IMR-90 (cell line): ENCODE results near the gene CCDC138. TPM values are rescaled to one million over a fixed set of nuclear protein-coding genes. Genes with fewer than 3 reads are reported as not detected.
A peak's percentile ranks its signal among the peaks of the same experiment; 100 is the strongest.

ENCODE experiments used
- ATAC-seq: fragments of 200-7000 bp; cut with Tn5 transposase; 2 replicates; pipeline ENCODE4 v1.9.1; 2020; ENCODE audit warnings: low read depth, mild to moderate bottlenecking, moderate library complexity
- BruUV-seq: library from RNA; stranded (reverse); fragments of 400-500 nt; replicated peaks from 2 replicates; lab custom pipeline; 2021; lab: Mats Ljungman, UMichigan
- CTCF ChIA-PET: fragments of 300-600 bp; formaldehyde crosslinking; extraction: SDS; loops from one replicate; lab custom pipeline; 2021; ENCODE audit warnings: antibody characterized with exemption; lab: Yijun Ruan, JAX
- POLR2A ChIA-PET: fragments of 300-600 bp; sonication (Branson Sonifier 250); formaldehyde crosslinking; loops from one replicate; lab custom pipeline; 2022; ENCODE audit warnings: antibody characterized with exemption; ENCODE audit not compliant: unreplicated experiment; lab: Charles Lee
- DNase-seq: peaks from one replicate; pipeline ENCODE4 v3.0.0; 2013
- H2AFZ ChIP-seq: replicated peaks from 2 replicates; pipeline ENCODE3; 2013; ENCODE audit warnings: low read length, mild to moderate bottlenecking; ENCODE audit not compliant: poor library complexity
- H2AK5ac ChIP-seq: 2 replicates; pipeline ENCODE4 v1.6.1; 2013; ENCODE audit warnings: low read depth, low read length, inconsistent platforms
- H2AK9ac ChIP-seq: replicated peaks from 2 replicates; pipeline ENCODE3; 2013; ENCODE audit warnings: mild to moderate bottlenecking, low read depth, low read length, moderate library complexity; ENCODE audit not compliant: poor library complexity
- H2BK120ac ChIP-seq: 2 replicates; pipeline ENCODE4 v1.6.1; 2013; ENCODE audit warnings: low read depth, low read length, inconsistent platforms
- H2BK15ac ChIP-seq: 3 replicates; pipeline ENCODE4 v1.6.1; 2013; ENCODE audit warnings: low read depth, low read length, inconsistent platforms
- H2BK20ac ChIP-seq: 2 replicates; pipeline ENCODE4 v1.6.1; 2013; ENCODE audit warnings: low read depth, mild to moderate bottlenecking, inconsistent platforms, low read length, moderate library complexity
- H2BK5ac ChIP-seq: 2 replicates; pipeline ENCODE4 v1.6.1; 2013; ENCODE audit warnings: mild to moderate bottlenecking, low read depth, low read length, inconsistent platforms; ENCODE audit not compliant: poor library complexity, severe bottlenecking
- H3K14ac ChIP-seq: replicated peaks from 2 replicates; pipeline ENCODE4 v1.6.1; 2013; ENCODE audit warnings: low read depth, low read length, inconsistent platforms
- H3K18ac ChIP-seq: 2 replicates; pipeline ENCODE4 v1.6.1; 2013; ENCODE audit warnings: low read depth, low read length, control low read depth
- H3K23ac ChIP-seq: 2 replicates; pipeline ENCODE4 v1.6.1; 2013; ENCODE audit warnings: low read depth, low read length, inconsistent platforms
- H3K27ac ChIP-seq: 2 replicates; pipeline ENCODE4 v1.5.1; 2013; ENCODE audit warnings: mild to moderate bottlenecking, control low read depth, low read length; ENCODE audit not compliant: insufficient read depth
- H3K27me3 ChIP-seq: 2 replicates; pipeline ENCODE4 v1.6.1; 2013; ENCODE audit warnings: low read length; ENCODE audit not compliant: control insufficient read depth, insufficient read depth
- H3K36me3 ChIP-seq: 2 replicates; pipeline ENCODE4 v1.6.1; 2013; ENCODE audit warnings: low read length, mixed read lengths; ENCODE audit not compliant: control insufficient read depth, insufficient read depth
- H3K4ac ChIP-seq: 2 replicates; pipeline ENCODE4 v1.6.1; 2013; ENCODE audit warnings: low read depth, low read length, inconsistent platforms
- H3K4me1 ChIP-seq: 2 replicates; pipeline ENCODE4 v1.6.1; 2013; ENCODE audit warnings: low read length, mixed read lengths; ENCODE audit not compliant: control insufficient read depth, insufficient read depth
- H3K4me2 ChIP-seq: 2 replicates; pipeline ENCODE4 v1.6.1; 2013; ENCODE audit warnings: low read depth, mild to moderate bottlenecking, control low read depth, low read length, moderate library complexity
- H3K4me3 ChIP-seq: 2 replicates; pipeline ENCODE4 v1.5.1; 2013; ENCODE audit warnings: low read depth, mild to moderate bottlenecking, control low read depth, low read length, moderate library complexity; ENCODE audit not compliant: insufficient read depth
- H3K56ac ChIP-seq: 2 replicates; pipeline ENCODE4 v1.6.1; 2013; ENCODE audit warnings: low read length, inconsistent platforms; ENCODE audit not compliant: insufficient read depth; ENCODE audit errors: extremely low read depth
- H3K79me1 ChIP-seq, 2 experiments: 2 replicates each; pipeline ENCODE4 v1.6.1; 2013; ENCODE audit warnings: low read length in 2 of 2, inconsistent platforms in 1 of 2, low read depth in 1 of 2
- H3K9ac ChIP-seq: 2 replicates; pipeline ENCODE4 v1.6.1; 2013; ENCODE audit warnings: low read depth, low read length, control low read depth
- H3K9me1 ChIP-seq: 2 replicates; pipeline ENCODE4 v1.6.1; 2013; ENCODE audit warnings: low read length, inconsistent platforms; ENCODE audit not compliant: insufficient read depth
- H3K9me3 ChIP-seq: 2 replicates; pipeline ENCODE4 v1.6.1; 2013; ENCODE audit warnings: low read length; ENCODE audit not compliant: control insufficient read depth, insufficient read depth
- H4K20me1 ChIP-seq: 2 replicates; pipeline ENCODE4 v1.6.1; 2013; ENCODE audit warnings: low read length, inconsistent platforms; ENCODE audit not compliant: insufficient read depth
- H4K5ac ChIP-seq: 2 replicates; pipeline ENCODE4 v1.6.1; 2013; ENCODE audit warnings: mild to moderate bottlenecking, low read depth, low read length, control low read depth
- H4K8ac ChIP-seq, 2 experiments: 2 replicates each; pipeline ENCODE4 v1.6.1; 2013; ENCODE audit warnings: low read depth in 2 of 2, low read length in 2 of 2, control low read depth in 1 of 2, inconsistent platforms in 1 of 2
- H4K91ac ChIP-seq: 2 replicates; pipeline ENCODE4 v1.6.1; 2013; ENCODE audit warnings: low read depth, low read length, inconsistent platforms; ENCODE audit not compliant: insufficient read depth
- FOS ChIP-seq: fragments of 150-350 bp; IDR thresholded peaks from 2 replicates; pipeline ENCODE4 v1.6.1; 2016; ENCODE audit warnings: low read depth, low read length
- MAFK ChIP-seq: IDR thresholded peaks from 2 replicates; pipeline ENCODE4 v1.6.1; 2012; ENCODE audit warnings: low read depth, low read length, improper control_type of control experiment
- POLR2A ChIP-seq: IDR thresholded peaks from 2 replicates; pipeline ENCODE4 v1.6.1; 2012; ENCODE audit warnings: mild to moderate bottlenecking, low read depth, low read length
- RAD21 ChIP-seq: IDR thresholded peaks from 2 replicates; pipeline ENCODE4 v1.6.1; 2012; ENCODE audit warnings: low read length, improper control_type of control experiment
- RFX5 ChIP-seq: IDR thresholded peaks from 2 replicates; pipeline ENCODE4 v1.8.0; 2012; ENCODE audit warnings: low read depth, mild to moderate bottlenecking, low read length, moderate library complexity
- SMC3 ChIP-seq: fragments of 150-350 bp; IDR thresholded peaks from 2 replicates; pipeline ENCODE4 v1.6.1; 2016; ENCODE audit warnings: low read depth, mild to moderate bottlenecking, antibody characterized with exemption, low read length, moderate library complexity
- whole genome bisulfite sequencing, 2 experiments: methylation state at CpG; one replicate each; pipeline versions ENCODE4 v1.1.5 to v1.1.7; 2013; ENCODE audit warnings: missing lambda C conversion rate in 2 of 2; ENCODE audit not compliant: insufficient read length in 1 of 2; ENCODE audit errors: extremely low coverage in 2 of 2; 5-methylcytosine and 5-hydroxymethylcytosine counted together
- dilution Hi-C: fragments of 300-500 bp; cut with HindIII; formaldehyde crosslinking; loops from one replicate; pipeline ENCODE4 v1.14.3; 2018; ENCODE audit warnings: low sequenced_read_pairs; ENCODE audit not compliant: unreplicated experiment
- in situ Hi-C: fragments of 300-500 bp; cut with MboI; formaldehyde crosslinking; loops from 3 replicates; pipeline ENCODE4 v1.14.3; 2019; ENCODE audit warnings: low sequenced_read_pairs, inconsistent platforms, mixed read lengths
- intact Hi-C: fragments of 100-400 bp; cut with micrococcal nuclease; formaldehyde crosslinking; loops from 2 replicates; pipeline ENCODE4 v1.10.0; 2022
- polyA plus RNA-seq, 3 experiments: library from polyadenylated mRNA; depleted of rRNA; stranded (reverse); fragments of >200 nt; gene quantifications; 2 replicates each; pipeline ENCODE4 v1.2.3, GENCODE V29; 2012; ENCODE audit warnings: low replicate concordance in 1 of 3
- total RNA-seq: library from RNA; depleted of rRNA; stranded (reverse); fragments of >200 nt; gene quantifications from 2 replicates; pipeline ENCODE4 v1.2.3, GENCODE V29; 2012
- TF ChIP-seq, protein P1 (sequence below): conservative IDR thresholded peaks from 2 replicates; pipeline ENCODE4 v1.5.1; 2012; ENCODE audit warnings: mild to moderate bottlenecking, low read depth, low read length, improper control_type of control experiment

Gene CCDC138
- total and polyA plus RNA-seq, 2 of the 4 experiments (the other 2 are of a cell fraction) = 1.5 to 2.9 TPM

DNA sequence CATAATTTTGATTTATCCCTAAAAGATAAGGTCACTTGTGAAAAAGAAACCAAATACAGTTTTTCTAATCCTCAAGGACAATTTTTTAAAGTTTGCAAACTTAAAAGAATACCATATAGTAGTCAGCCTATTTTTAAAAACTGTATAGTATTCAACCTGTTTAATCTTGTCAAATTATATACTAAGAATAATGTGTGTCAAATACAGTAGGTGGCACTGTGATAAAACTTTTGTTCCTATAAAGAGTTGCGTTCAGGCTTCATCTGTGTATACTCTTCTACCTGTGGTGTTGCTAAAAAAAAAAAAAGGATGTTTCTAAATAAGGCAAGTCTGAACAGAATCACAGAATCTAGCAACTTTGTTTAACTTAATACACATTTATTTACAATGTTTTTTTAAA is 68.6 kb downstream of the CCDC138 start:
- Histone ChIP-seq H4K20me1 (no peaks in the 10 kb centered on the region), H2AK9ac (no peak overlapping the region), H3K4me2 (no peak overlapping the region), H3K56ac (no peak overlapping the region), H2BK120ac (no peak overlapping the region), H3K14ac (no peak overlapping the region), H3K27me3 (no peaks in the 10 kb centered on the region), H2BK15ac (no peak overlapping the region), H2BK20ac (no peak overlapping the region), H3K18ac (no peak overlapping the region), H3K4me3 (no peak overlapping the region), H2AFZ (no peak overlapping the region), H2BK5ac (no peak overlapping the region), H3K79me1 (no peaks in the 10 kb centered on the region), H3K36me3 (no peaks in the 10 kb centered on the region), H3K23ac (no peak overlapping the region), H3K9me3 (no peaks in the 10 kb centered on the region), H4K8ac (no peak overlapping the region), H4K91ac (no peak overlapping the region), H3K27ac (no peak overlapping the region), H3K9me1 (no peaks in the 10 kb centered on the region), H3K9ac (no peak overlapping the region), H3K4me1 (no peaks in the 10 kb centered on the region), H2AK5ac (no peak overlapping the region), H4K5ac (no peak overlapping the region), H3K4ac (no peak overlapping the region)
- no TSS peak for BruUV-seq
- TF ChIP-seq MAFK (no peak), RAD21 (no peak; the same call in 1 of the 2 replicates), RFX5 (no peak), FOS (no peak), POLR2A (no peak), SMC3 (no peak)
- TF ChIP-seq, protein P1, sequence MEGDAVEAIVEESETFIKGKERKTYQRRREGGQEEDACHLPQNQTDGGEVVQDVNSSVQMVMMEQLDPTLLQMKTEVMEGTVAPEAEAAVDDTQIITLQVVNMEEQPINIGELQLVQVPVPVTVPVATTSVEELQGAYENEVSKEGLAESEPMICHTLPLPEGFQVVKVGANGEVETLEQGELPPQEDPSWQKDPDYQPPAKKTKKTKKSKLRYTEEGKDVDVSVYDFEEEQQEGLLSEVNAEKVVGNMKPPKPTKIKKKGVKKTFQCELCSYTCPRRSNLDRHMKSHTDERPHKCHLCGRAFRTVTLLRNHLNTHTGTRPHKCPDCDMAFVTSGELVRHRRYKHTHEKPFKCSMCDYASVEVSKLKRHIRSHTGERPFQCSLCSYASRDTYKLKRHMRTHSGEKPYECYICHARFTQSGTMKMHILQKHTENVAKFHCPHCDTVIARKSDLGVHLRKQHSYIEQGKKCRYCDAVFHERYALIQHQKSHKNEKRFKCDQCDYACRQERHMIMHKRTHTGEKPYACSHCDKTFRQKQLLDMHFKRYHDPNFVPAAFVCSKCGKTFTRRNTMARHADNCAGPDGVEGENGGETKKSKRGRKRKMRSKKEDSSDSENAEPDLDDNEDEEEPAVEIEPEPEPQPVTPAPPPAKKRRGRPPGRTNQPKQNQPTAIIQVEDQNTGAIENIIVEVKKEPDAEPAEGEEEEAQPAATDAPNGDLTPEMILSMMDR = 0 out of 2 replicates have a peak, but pooled peaks have one; percentile 22
- POLR2A ChIA-PET = no interaction called here
- no CpG with 5 or more reads among the region's 1 CpG for WGBS, 2 experiments
- dilution Hi-C loops (no loop called here), in situ Hi-C loops (no loop called here), intact Hi-C loops (no loop called here)
- DNase-seq = peak; percentile 8
- ATAC-seq = peak; percentile 46; the same call in 1 of the 2 replicates
- CTCF ChIA-PET = no interaction called here
